Adrenal gland (tissue), 5 donors: Measurements from ENCODE around the gene CORO2B.

Source experiments
- CTCF ChIP-seq, 6 experiments: fragments of 450-650 bp in 4 of 6; fragments of 200-600 bp in 2 of 6; sonication (generic) in 1 of 6; IDR thresholded peaks; 1 replicate in 5 of 6; 2 replicates in 1 of 6; pipeline versions ENCODE4 v1.5.1 to v1.8.0; 2016 to 2021; ENCODE audit warnings: antibody characterized with exemption in 6 of 6, mild to moderate bottlenecking in 2 of 6, moderate library complexity in 1 of 6
- POLR2A ChIP-seq, 2 donors: fragments of 450-650 bp; IDR thresholded peaks; one replicate each; pipeline ENCODE4 v1.6.1; 2017; ENCODE audit warnings: antibody characterized with exemption in 2 of 2, mild to moderate bottlenecking in 2 of 2, moderate library complexity in 1 of 2
- donor health status: DM: no; HTN: no; CAD: no.

DNA sequence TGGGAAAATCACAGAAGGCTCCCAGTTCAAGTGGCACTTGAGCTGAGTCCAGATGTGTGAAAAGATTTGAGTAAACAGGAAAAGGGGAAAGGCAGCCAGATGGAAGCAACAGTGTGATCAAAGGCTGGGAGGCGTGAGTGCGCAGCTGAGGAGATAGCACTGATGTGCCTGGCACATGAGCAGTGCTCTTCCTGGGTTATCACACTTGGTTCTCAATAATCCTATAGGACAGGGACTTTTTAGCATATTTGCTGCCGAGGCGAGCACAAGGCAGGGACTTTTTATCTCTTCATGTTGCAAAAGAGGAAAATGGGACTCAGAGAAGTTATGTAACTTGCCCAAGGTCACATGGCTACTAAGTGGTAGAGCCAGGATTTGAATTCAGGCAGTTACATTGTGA is 39.6 kb downstream of the CORO2B start:
- TF ChIP-seq CTCF (IDR thresholded peaks at IDR 0.05) (no peak), POLR2A (IDR thresholded peaks at IDR 0.05) (no peak)
